ENCODE measurements around the gene DCTD.

DCTD gene

DNA sequence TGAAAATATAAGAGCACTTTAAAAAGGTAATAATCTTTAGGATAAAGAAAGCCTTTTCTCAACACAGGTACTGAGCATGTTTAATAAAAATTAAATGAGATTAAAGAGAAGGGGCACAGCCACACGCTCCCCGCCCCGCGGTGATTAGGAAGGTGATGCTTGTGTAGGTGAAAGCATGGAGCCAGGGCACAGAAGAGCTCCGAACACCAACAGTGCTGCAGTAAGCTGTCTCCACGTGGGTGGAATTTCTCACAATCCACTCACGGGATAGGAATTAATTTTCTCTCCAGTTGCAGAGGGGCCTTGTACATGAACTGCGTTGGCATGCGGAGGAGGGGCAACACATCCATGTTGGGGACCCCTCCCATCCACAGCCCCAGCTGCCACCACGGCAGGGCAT lies 27.0 kb downstream of the DCTD start:
- DNase-seq (ENCODE audit: low read depth), result no peak

DNA sequence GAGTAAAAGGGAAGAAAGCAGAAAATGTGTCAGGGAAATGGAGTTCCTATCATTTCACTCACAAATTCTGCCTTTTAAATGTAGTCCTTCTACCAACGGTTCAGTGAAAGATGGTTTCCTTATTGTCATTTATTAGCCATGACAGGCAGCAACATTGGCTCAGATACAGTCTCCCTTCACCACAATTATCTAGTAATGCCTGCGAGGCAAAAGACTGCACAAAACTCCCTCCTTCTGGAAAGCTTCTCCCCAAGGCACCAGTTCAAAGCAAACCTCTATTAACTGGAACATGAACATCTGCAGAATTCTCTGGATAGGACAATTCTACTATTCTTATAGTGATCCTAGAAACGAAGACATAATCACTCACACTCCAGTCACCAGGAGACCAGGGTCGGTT lies 28.3 kb downstream of the DCTD start:
- no peak for DNase-seq (ENCODE audit: low read depth)

DNA sequence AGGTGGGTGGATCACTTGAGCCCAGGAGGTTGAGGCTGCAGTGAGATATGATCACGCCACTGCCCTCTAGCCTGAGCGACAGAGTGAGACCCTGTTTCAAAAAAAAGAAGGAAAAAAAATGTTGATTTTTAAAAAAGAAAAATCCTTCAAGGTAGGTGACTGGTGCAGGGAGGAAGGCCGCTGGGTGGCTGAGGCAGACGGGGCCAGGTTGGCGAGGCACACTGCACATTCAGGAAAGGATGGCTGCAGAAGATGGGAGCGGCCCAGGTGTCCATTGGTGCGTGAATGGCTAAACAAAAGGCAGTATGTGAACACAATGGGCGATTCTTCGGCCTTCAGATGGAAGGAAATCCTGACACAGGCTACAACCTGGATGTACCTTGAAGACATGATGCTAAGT lies 30.4 kb downstream of the DCTD start:
- DNase-seq (ENCODE audit: low read depth), result no peak

DNA sequence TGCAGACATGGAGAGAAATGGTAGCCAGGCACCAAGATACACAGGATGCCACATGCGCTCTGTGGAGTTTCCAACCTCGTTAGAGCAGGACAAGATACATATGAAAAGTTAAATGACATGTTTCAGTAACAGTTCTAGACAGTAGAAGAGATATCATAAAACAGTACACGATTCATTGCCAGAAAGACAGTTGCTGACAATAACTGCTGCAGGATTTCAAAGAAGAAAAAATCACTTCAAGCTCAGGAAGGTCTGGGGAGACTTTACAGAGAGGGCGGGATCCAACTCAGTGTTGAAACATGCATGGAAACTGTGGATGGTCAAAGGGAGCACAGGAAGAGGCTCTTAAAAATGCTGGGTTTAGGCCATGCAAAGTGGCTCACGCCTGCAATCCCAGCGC lies 31.0 kb downstream of the DCTD start:
- no peak for DNase-seq (ENCODE audit: low read depth)

DNA sequence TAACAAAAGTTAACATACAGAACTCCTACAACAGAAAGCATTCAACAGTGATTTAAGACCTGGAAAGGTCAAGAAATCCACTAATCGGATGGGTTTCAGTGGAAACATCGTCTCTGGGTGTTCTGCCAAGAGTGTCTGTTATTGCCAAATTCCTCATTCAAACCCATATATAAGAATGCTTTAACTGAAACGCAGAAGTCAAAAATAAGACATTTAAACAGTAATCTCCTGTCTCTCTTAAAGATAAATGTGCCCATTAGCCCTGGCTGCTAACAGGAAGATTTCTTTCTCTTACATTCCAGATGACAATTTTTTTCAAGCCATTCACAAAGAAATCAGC lies 31.5 kb downstream of the DCTD start:
- no peak for DNase-seq (ENCODE audit: low read depth)

DNA sequence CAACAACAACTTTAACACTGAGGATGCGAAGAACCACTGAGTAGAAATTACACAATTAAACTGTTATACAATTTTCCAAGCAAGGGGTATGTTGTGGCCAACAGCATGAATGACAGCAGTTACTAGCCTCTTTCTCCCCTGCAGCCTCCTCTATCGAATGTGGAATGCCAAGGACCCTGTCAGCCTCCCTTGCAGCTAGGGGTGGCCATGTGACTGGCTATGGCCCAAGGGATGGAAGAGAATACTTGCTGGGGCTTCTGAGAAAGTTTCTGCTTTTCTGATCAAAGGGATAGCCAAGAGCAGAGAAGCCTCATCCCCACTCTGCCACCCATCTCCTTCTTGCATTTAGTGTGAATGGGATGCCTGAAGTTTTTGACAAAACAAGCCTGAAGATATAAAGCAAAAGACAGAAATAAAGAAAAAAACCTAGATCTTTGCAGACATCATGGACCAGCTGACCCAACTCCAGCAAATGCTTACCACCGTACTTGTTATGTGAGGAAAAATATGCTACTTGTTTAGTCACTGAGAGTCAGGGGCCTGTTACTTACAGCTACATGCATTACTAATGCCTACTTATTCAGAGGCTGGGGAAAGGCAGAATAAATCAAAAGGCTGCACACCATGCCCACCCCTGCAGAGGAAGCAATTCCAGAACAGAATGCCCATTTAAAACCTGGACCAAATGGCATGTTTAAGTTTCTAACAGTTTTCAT lies 32.0 kb downstream of the DCTD start:
- no peak for DNase-seq (ENCODE audit: low read depth)

DNA sequence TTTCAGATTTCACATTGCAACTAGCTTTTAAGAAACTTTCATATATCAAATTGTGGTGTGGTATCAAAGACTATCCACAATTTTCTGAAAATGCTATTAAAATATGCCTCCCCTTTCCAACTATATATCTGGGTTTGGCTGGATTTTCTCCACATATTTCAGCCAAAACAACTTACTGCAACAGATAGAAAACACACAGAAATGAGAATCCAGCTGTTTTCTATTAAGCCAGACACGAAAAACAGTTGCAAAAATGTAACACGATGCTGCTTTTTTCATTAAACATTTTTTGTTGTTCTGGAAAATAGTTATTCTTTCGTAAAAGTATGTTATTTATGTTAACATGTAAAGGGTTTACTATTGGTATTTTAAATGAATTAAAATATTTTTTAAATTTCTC lies 33.1 kb downstream of the DCTD start:
- no peak for DNase-seq (ENCODE audit: low read depth)

DNA sequence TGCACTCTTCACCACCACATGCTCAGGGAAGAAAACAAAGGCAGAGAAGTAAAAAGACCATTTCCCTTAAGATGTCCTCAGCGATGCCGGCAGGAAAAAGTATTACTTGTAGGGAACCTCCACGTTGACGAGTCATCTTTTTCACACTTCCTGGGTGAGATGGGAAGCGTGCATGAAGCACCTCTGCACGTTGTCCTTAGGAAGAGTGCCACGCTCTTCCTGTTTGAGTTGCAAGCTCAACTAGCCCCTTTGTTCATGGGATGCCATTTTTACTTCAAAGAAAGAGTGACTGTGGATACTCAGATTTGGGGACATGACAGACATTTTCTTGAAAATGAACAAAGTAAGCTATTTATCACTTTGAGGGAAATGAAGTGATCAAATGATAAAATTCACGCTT lies 33.8 kb downstream of the DCTD start:
- DNase-seq (ENCODE audit: low read depth), result no peak

DNA sequence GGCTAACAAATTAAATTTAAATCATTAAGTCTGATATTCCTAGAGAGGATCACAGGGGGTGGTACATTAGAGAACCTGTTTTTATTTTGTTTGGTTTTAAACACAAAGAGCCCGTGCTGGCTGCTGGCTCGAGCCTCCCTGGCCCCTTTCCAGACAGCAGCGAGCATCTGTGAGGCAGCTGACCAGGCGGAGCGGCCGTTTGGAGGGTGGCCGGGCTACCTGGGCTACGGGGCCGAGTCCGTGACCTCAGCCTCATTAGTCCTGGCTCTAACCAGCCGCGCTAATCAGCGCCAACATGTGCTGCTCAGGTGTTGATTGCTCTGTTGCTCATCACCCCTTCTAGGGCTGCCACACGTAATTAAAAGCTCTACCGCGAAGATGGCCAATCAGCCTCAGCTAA lies 35.3 kb downstream of the DCTD start:
- no peak for DNase-seq (ENCODE audit: low read depth)

DNA sequence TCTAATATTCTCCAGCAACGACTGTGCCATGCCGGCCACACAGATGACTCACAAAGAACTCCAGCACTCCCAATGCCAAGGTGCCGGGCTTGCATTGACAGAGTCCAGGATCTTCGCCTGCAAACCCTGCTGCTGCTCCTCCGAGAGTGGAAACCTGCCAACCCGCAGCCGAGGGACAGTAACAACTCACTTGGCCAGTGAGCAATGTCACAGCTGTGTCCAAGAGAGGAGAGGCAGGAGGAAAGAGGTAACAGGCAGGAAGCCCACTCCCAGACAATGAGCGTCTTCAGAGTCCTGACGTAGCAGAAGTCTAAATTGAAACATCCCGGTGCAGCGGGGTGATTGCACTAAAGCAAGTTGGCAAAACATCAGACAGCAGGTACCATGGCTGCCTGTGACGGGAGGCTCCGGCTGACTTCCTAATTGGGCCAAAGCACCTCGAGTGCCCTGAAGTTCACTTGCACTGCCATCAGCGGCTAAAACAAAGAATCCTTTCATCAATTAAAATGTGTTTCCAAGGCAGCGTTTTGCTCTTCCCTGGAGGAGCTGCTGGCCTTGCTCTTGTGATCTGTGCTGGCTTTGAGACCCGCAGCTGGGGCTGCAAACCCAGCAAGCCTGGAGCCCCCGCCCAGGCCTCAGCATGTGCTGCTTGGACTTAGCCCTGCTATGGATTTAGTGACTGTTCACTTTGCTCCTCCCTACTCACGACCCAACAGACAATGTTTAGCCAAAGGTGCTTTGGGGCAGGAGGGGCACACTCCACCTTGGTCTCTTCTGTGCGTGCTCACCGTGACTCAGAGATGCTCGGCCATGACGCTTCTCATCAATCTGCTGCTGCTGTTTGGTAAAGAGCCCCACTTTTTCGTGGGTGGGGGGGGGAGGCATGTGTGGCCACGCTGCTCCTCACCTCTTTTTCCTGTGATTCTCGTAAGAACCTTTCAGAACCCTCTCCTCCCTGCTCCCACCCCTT lies 36.5 kb downstream of the DCTD start:
- no peak for DNase-seq (ENCODE audit: low read depth)

DNA sequence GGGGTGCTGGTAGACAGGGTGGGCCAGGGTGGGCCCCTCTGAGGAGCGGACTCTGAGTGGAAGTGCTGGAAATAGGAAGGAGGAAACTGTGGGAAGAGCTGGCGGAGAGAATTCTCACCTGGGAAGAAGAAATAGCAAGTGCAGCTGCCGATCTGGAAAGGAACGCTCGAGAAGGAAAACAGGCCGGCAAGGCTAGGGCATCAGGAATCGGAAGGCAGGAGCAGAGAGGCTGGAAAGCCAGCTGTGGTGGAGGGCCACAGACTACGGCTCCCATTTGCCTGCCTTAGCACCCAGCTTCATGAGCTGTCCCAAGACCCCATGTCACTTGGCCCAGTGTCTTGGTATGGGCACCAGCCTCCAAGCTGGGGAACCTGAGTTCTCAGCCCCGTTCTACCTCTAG lies 37.3 kb downstream of the DCTD start:
- no peak for DNase-seq (ENCODE audit: low read depth)

DNA sequence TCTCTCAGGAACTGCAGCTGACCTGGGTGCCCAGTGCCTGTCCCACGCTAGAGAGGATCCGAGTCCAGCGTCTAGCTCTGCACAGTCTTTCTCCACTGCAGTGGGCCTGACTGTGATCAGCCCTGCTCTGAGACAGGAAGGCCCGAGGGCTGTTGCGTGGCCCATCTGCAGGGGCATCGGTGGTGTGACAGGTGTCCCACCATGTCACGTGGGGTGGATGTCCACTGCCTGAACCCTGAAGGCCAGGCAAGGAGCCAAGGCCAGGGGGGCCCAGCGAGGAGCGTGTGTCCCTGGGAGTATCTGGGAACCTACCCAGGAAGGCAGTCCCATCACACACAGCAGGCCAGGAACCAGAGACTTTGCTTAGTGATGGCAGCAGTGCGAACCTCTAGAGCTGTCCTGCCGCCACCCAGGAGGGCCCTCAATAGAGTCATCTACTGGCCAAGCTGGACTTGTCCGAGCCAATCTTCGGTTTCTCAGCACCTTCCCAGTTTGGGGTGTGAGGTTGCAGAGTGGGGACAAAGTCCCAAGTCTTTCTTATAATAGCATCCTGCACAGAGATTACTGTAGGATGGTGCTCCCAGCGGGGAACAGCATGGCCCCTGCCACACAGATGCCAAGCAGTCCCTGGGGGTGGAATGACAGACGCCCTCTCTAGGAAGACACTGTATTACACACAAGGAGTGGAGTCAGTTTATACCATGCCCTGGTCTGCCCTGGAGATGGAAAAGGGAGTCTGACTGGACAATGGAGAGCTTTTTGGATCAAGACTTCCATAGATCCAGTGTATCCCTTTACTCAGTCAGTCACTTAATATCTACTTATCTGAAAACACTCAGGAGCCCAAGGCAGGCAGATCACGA lies 38.3 kb downstream of the DCTD start:
- no peak for DNase-seq (ENCODE audit: low read depth)

DNA sequence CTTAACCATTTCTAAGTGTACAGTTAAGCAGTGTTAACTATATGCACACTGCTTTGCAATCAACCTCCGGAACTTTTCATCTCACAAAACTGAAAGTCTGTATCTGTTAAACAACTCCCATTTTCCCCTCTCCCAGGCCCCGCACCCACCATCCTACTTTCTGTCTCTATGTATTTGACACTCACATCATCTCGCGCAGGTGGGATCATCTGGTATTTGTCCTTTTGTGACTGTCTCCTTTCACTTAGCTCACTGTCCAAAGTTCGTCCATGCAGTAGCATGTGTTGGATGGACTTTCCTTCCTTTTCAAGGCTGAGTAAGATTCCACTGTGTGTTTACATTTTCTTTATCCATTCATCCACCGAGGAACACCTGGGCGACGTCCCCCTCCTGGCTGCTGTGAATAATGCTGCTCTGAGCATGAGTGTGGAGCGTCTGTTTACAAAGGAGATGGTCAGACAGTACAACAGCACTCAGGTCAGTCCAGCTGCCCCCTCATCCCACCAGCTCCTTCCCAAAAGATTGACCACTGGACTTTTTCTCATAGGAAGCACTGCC lies 39.8 kb downstream of the DCTD start:
- no peak for DNase-seq (ENCODE audit: low read depth)

DNA sequence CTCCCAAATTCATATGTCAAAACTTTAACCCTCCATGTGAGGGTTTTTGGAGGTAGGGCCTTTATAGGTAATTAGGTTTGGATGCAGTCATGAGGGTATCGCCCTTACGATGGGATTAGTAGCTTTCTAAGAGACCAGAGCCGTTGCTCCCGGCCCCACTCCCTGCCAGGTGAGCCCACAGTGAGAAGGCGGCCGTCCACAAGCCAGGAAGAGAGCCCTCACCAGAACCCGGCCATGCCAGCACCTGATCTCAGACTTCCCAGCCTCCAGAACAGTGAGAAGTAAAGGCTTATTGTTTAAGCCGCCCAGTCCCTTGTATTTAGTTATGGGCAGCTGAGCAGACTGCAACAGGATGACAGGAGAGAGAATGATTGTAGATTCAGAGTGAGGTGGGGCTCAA lies 40.8 kb downstream of the DCTD start:
- DNase-seq (ENCODE audit: low read depth), result no peak

DNA sequence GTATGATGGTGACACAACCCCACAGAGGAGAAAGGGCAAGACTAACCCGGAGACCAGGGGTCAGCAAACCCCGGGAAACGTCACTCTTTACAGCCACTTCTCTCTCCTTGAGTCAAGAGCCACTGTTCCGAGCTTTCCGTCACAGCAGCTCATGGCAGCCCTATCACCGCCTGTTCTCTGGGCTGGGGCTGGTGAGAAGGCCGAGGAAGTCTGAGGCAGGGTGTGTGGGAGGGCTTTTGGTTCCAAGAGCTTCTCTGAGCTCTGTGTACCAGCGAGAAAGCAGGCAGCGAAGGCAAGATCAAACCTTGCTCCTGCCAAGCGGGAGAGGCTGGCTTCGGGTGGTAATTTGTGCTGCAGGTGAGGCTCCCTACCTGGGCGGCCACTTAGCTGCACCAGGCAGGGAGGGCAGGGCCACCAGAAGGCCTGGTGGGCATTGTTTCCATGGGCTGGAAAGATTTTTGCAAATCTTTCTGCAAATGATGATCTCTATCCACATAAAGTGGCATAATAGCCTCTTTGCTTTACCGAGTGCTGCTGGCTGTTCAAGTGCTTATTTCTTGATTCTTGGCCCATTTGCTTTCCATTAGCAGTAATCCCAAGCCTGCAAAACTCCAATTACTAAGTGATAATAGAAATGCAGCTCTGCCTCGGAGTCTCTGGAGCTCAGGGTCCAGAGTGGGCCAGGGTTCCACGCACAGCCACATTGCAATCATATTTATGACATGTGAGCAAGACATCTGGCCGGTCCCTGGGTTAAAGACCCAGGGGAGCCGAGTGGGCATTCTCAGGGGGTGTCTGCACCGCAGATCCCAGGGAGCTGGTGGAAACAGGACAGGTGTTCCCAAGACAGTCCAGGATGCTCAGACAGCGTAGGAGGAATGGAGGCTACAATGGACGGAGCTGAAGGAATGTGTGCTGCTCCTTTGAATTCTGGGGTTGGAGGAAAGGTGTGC lies 41.5 kb downstream of the DCTD start:
- no peak for DNase-seq (ENCODE audit: low read depth)

DNA sequence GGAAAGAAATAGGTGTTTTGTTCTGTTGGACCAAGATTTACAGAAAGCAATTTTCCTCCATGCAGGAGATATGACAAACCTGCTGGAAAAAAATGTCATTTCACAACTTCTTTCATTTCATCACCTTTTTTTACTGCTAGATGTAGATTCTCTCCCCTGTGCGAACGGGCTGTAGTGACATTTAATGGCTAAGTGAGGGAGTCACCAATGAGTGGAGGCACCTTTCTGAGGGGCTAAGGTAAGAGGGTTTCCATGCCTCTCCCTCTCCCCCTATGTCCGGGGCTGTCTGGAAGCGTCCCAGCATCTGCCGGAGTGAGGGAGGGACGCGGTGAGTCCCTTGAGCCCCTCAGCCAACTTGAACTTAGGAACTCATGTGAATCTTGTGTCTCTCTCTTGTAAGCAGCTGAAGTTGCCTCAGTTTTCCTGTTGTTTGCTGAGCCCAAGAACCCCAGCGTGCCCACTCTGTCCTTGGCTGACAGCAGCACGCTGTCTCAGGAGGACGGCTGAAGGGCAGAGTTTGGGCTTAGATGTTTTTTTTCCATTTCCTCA lies 42.3 kb downstream of the DCTD start:
- no peak for DNase-seq (ENCODE audit: low read depth)

DNA sequence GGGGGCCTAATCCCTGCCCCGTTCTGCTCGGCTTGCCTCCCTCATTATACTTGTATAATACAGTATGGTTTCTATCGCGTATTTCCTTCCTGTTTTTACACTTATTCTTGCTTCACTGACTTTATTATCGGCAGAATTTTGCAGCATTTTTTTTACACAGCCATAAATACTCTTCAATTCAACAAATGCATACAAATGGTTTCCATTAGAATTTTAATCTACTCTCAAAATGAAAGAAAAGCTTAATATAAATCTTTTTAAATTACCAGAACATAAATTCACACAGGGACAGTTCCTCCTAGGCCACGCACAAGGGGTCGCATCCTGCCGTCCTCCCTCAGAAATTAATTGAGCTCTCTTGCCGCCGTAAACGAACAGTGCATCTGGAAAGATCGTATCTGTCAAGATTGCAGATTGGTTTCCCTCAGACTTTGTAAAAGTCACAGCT lies 42.9 kb downstream of the DCTD start:
- no peak for DNase-seq (ENCODE audit: low read depth)

DNA sequence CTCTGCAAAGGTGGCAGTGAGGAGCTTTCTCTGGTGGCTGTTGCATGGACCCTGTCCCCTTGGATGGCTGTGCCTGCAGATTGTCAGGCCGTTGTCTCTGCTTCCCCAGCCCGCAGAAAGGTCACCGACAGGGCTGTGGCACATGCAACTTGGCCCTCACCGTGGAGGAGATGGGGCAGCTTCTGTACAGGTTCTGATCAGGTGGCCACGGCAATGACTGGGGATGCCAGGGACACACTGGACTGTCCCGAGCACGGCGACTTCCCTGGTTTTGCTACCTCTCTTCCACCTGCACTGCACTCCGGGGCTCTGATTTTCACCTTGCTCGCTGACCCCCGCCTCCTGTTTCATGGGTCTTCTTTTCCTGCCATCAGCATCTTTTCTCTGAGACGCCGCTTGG lies 43.5 kb downstream of the DCTD start:
- DNase-seq (ENCODE audit: low read depth), result no peak

DNA sequence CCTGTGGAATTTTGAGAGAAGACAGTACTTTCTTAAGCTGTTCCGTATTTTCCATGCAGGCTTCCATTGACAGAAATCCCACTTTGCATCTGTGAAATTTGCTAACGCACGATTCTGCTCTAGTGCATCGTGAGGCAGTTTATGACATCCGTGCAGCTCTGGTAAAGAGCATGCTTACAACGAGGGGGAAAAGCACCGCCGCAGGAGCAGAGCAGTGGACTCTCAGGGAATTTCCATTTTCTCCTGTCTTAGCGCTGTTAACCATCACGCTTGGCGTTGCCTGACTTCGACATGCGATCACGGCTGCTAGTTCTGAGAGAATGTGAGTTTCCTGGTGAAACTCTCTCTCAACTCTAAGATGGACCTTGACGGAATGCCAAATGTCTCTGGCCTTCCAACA lies 43.9 kb downstream of the DCTD start:
- DNase-seq (ENCODE audit: low read depth), result no peak

DNA sequence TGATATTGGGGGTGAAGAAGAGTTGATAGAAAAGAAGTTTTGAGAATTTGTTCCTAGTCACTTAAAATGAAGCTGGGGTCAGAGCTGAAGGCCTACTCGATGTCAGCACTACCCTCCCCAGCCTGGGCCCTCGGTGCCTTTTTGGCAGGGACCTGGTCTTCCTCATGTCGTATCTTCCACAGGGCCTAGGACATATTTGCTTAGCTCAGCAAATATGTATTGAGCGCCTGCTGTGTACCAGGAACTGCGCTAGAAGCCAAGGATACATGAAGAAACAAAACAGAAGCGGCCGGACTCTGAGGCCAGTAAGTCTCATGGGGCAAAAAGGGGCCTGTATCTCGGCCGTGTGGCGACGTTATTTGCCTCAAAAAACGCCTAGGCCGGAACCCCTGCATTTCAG lies 44.3 kb downstream of the DCTD start:
- no peak for DNase-seq (ENCODE audit: low read depth)

DNA sequence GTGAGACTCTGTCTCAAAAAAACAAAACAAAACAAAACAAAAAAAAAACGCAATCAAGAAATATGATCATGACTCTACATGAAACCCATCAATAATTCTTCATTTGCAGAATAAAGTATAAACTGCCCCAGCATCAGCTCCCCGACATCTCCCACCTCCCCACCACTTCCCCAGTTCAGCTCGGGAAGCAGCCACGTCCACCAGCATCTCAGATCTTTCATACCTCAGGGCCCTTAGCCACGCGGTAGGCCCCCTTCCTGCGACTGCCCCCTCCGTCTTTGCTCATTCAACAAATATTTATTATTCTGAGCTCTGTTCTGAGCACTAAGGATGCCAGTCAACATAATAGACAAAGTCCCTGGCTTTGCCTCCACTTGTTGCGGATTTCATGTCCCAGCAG lies 45.6 kb downstream of the DCTD start:
- no peak for DNase-seq (ENCODE audit: low read depth)

Data from stimulated activated CD8-positive, alpha-beta memory T cell treated with anti-CD3 and anti-CD28 coated beads, Interleukin-15, amount 100 ng/mL, for 24 hours (primary cell).